Lower leg skin (tissue), 3 donors: ENCODE measurements around the gene MEGF6.

Experiments
- POLR2A ChIP-seq, 2 donors: fragments of 450-650 bp; IDR thresholded peaks; one replicate each; pipeline ENCODE4 v1.6.1; 2016 to 2017; ENCODE audit warnings: antibody characterized with exemption in 2 of 2, mild to moderate bottlenecking in 1 of 2, moderate library complexity in 1 of 2
- TF ChIP-seq, protein P1 (sequence below), 3 donors: fragments of 450-650 bp; IDR thresholded peaks; one replicate each; pipeline ENCODE4 v1.5.1; 2016; ENCODE audit warnings: antibody characterized with exemption in 3 of 3, mild to moderate bottlenecking in 3 of 3, moderate library complexity in 2 of 3

DNA sequence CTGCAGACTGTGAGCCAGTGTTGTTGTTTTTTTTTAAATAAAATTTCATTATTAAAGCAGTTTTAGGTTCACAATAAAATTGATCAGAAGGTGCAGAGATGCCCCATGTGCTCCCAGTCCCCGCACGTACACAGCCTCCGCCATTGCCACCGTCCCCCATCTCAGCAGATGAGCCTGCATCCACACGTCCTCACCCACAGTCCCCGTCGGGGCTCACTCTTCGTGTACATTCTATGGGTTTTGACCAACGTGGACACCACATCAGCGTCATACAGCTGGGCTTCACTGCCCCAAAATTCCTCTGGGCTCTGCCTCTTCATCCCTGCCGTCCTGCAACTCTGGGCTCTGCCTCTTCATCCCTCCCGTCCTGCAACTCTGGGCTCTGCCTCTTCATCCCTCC lies 168.4 kb downstream of the MEGF6 start:
- no peak for TF ChIP-seq POLR2A (IDR thresholded peaks at IDR 0.05)
- TF ChIP-seq, protein P1, sequence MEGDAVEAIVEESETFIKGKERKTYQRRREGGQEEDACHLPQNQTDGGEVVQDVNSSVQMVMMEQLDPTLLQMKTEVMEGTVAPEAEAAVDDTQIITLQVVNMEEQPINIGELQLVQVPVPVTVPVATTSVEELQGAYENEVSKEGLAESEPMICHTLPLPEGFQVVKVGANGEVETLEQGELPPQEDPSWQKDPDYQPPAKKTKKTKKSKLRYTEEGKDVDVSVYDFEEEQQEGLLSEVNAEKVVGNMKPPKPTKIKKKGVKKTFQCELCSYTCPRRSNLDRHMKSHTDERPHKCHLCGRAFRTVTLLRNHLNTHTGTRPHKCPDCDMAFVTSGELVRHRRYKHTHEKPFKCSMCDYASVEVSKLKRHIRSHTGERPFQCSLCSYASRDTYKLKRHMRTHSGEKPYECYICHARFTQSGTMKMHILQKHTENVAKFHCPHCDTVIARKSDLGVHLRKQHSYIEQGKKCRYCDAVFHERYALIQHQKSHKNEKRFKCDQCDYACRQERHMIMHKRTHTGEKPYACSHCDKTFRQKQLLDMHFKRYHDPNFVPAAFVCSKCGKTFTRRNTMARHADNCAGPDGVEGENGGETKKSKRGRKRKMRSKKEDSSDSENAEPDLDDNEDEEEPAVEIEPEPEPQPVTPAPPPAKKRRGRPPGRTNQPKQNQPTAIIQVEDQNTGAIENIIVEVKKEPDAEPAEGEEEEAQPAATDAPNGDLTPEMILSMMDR (IDR thresholded peaks at IDR 0.05) = no peak
